Naive thymus-derived CD8-positive, alpha-beta T cell (primary cell): ENCODE data around the gene MADCAM1. TPM values are rescaled to one million over a fixed set of nuclear protein-coding genes. Genes with fewer than 3 reads are reported as not detected.

Experiments used
- ATAC-seq, 2 donors: fragments of 150-1000 bp; cut with Tn5 transposase in 1 of 2; sonication (Bioruptor Pico), chemical (Tn5 transposase) in 1 of 2; 1 replicate in 1 of 2; 2 replicates in 1 of 2; pipeline ENCODE4 v1.10.0; 2021; ENCODE audit warnings: mild to moderate bottlenecking in 2 of 2, moderate library complexity in 2 of 2
- POLR2A ChIA-PET: fragments of 350-600 bp; sonication (Branson Sonifier 250); formaldehyde crosslinking; loops from one replicate; lab custom pipeline; 2021; ENCODE audit warnings: antibody characterized with exemption; lab: Charles Lee
- DNase-seq, 10 donors: peaks; one replicate each; pipeline versions ENCODE4 v3.0.0 to v3.0.0-alpha.2; 2020 to 2022
- H3K27ac Mint-ChIP-seq, 10 donors: one replicate each; pipeline ENCODE4 v1.8.0; 2020 to 2022; ENCODE audit warnings: mild to moderate bottlenecking in 10 of 10, mixed read lengths in 10 of 10, moderate library complexity in 4 of 10, inconsistent platforms in 1 of 10
- H3K27me3 Mint-ChIP-seq, 5 donors: one replicate each; pipeline ENCODE4 v1.8.0; 2021 to 2022; ENCODE audit warnings: mixed read lengths in 5 of 5
- H3K36me3 Mint-ChIP-seq, 3 donors: one replicate each; pipeline ENCODE4 v1.8.0; 2020 to 2022; ENCODE audit warnings: mixed read lengths in 3 of 3, mild to moderate bottlenecking in 2 of 3, inconsistent platforms in 1 of 3
- H3K4me1 Mint-ChIP-seq, 4 donors: one replicate each; pipeline ENCODE4 v1.8.0; 2021 to 2022; ENCODE audit warnings: mixed read lengths in 4 of 4
- H3K4me3 Mint-ChIP-seq, 10 donors: one replicate each; pipeline ENCODE4 v1.8.0; 2020 to 2022; ENCODE audit warnings: mild to moderate bottlenecking in 10 of 10, mixed read lengths in 10 of 10, moderate library complexity in 6 of 10, inconsistent platforms in 1 of 10
- H3K9me3 Mint-ChIP-seq, 9 donors: one replicate each; pipeline ENCODE4 v1.8.0; 2020 to 2022; ENCODE audit warnings: mixed read lengths in 9 of 9, mild to moderate bottlenecking in 3 of 9, inconsistent platforms in 1 of 9, moderate library complexity in 1 of 9
- polyA plus RNA-seq, 3 donors: library from polyadenylated mRNA; unstranded; fragments of 300-500 nt; fragmentation: Illumina TruSeq; gene quantifications; one replicate each; pipeline ENCODE4 v1.2.3, GENCODE V29; 2021
- total RNA-seq, 8 experiments: library from RNA in 2 of 8; stranded (reverse) in 2 of 8; gene quantifications; one replicate each; pipeline ENCODE4 v1.2.3 and lab custom pipeline; 2021 to 2026

MADCAM1 gene
- total and polyA plus RNA-seq, 5 experiments from 2014 or later: 0.17 to 1.2 (median 0.33) TPM

DNA sequence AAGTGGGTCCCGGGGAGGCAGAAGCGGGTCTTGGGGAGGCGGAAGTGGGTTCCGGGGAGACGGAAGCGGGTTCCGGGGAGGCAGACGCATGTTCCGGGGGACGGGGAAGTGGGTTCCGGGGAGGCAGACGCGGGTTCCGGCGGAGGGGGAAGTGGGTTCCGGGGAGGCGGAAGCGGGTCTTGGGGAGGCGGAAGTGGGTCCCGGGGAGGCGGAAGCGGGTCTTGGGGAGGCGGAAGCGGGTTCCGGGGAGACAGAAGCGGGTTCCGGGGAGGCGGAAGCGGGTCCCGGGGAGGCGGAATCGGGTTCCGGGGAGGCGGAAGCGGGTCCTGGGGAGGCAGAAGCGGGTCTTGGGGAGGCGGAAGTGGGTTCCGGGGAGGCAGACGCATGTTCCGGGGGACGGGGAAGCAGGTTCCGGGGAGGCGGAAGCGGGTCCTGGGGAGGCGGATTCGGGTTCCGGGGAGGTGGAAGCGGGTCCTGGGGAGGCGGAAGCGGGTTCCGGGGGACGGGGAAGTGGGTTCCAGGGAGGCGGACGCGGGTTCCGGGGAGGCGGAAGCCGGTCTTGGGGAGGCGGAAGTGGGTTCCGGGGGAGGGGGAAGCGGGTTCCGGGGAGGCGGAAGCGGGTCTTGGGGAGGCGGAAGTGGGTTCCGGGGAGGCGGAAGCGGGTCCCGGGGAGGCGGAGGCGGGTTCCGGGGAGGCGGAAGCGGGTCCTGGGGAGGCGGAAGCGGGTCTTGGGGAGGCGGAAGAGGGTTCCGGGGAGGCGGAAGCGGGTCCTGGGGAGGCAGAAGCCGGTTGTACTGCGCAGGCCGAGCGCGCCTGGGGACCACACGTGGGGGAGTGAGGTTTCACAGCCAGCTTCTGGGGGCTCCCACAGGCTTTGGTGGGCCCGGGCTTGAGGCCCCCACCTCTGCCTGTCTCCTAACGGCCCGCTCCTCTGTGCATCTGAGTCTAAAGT is 37.9 kb upstream of the MADCAM1 start:
- H3K27ac Mint-ChIP-seq: no peak overlapping the region
- POLR2A ChIA-PET: no interaction called here
- H3K4me3 Mint-ChIP-seq: no peak overlapping the region
- peaks cover 0 to 27% (median 9%) of the 10 kb centered on the region in 5 donors for H3K27me3 Mint-ChIP-seq
- H3K4me1 Mint-ChIP-seq: peaks cover 2 to 21% (median 11%) of the 10 kb centered on the region in 4 donors
- peaks cover 0 to 2% (median 0%) of the 10 kb centered on the region in 3 donors for H3K36me3 Mint-ChIP-seq
- no peak for ATAC-seq
- DNase-seq: no peak
- no peaks in the 10 kb centered on the region for H3K9me3 Mint-ChIP-seq

DNA sequence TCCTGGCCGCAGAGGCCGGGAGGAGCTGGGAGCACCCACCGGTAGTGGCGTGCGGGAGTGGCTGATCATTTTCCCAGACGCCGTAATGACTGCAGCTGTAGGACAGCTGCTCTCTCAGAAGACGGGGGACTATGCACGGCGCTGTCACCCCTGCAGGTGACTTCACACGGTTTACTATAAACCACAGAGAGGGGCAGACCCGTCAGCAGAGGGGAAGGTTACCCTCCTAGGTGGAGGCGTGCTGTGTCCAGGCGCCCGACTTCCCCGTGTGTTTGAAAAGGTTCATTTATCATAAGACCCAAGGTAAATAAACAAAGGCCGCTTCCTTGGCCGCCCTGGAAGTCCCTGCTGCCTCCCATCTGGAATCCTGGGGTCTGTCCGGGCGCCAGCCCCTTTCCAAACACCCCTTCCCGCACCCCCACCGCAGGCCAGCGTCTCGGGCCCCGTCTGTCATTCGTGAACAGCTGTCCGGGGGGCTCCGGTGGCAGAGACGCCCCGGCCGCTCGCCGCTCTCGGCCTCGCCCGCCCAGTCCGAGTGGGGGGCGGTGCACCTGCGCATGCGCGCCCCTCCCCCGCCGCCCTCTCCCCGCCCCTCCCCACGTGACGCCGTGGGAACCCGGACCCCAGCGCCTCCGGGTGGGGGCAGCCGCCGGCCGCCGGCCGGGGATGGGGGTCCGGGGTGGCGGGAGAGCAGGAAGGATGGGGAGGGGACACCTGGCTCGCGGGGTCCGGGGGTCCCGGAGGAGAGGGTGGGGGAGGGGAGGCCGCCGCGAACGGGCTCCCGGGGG is 36.4 kb upstream of the MADCAM1 start:
- H3K27me3 Mint-ChIP-seq: peaks cover 0 to 27% (median 9%) of the 10 kb centered on the region in 5 donors
- H3K4me1 Mint-ChIP-seq: peaks cover 2 to 21% (median 11%) of the 10 kb centered on the region in 4 donors
- peaks cover 0 to under 1% (median 0%) of the 10 kb centered on the region in 9 donors for H3K9me3 Mint-ChIP-seq
- DNase-seq (peak in 6 of 10 donors; percentile 8 to 52 (median 21)), ATAC-seq (peak; percentile 77 to 80)
- H3K27ac Mint-ChIP-seq: peak overlapping the region in 7 of 10 donors; percentile 31 to 78 (median 60)
- H3K36me3 Mint-ChIP-seq: peaks cover 0 to 2% (median 0%) of the 10 kb centered on the region in 3 donors
- POLR2A ChIA-PET: no interaction called here
- peak overlapping the region; percentile 66 to 90 (median 78) for H3K4me3 Mint-ChIP-seq

DNA sequence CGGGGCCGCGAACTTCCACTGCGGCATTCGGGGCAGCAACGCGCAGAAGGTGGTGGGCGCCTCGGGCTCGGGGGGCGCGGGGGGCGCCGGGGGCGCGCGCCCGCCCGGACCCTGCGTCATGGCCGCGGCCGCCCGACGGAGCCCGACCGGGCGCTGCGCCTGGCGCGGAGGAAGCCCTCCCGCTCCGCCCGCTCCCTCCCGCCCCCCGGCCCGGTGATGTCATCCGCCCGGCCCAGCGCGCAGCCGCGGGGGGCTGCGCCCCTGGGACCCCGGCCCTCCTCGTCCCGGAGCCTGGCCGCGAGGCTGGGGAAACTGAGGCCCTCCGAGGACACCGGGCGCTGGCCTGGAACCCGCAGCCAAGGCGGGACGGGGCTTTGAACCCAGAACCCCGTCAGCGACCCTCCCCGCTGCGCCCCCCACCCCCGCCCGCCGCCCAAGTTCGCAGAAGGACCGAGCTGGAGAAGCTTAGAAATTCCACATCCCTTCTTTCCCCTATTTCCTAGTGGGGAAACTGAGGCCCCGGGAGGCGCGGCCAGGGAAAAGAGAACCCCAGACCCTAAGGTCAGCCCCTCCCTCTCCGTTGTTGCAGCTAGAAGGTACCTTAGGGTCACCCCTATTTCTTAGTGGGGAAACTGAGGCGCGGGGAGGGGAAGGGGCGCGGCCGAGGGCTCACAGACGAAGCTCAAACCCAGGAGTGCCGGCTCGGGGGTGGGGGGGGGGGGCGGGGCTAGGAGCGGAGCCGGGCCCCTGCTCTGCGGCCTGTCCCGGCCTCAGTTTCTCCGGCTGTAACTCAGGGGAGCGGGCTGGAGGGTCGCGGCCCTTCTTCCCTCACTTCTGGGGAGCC is 35.2 kb upstream of the MADCAM1 start, which contains the start of gene SHC2:
SHC2 (minus strand) TSS at position 157 of the 844 bp plus-strand sequence; CDS start at position 120, 37 bp downstream.
- peaks cover 0 to 27% (median 9%) of the 10 kb centered on the region in 5 donors for H3K27me3 Mint-ChIP-seq
- DNase-seq: peak in 2 of 10 donors; percentile 5 to 27
- ATAC-seq: peak; percentile 43 to 48
- H3K4me1 Mint-ChIP-seq: peaks cover 2 to 21% (median 11%) of the 10 kb centered on the region in 4 donors
- peak within 1 kb of the TSS in 7 of 10 donors; percentile 31 to 78 (median 60) for H3K27ac Mint-ChIP-seq
- peaks cover 0 to 4% (median 0%) of the 10 kb centered on the region in 9 donors for H3K9me3 Mint-ChIP-seq
- peaks cover 0 to 2% (median 0%) of the 10 kb centered on the region in 3 donors for H3K36me3 Mint-ChIP-seq
- peak within 1 kb of the TSS; percentile 71 to 90 (median 80) for H3K4me3 Mint-ChIP-seq
- POLR2A ChIA-PET: interaction anchor here (1.3 kb wide), 1 partner anchor 28 kb away, joined by 3 read pairs; no protein-coding TSS in a partner anchor

DNA sequence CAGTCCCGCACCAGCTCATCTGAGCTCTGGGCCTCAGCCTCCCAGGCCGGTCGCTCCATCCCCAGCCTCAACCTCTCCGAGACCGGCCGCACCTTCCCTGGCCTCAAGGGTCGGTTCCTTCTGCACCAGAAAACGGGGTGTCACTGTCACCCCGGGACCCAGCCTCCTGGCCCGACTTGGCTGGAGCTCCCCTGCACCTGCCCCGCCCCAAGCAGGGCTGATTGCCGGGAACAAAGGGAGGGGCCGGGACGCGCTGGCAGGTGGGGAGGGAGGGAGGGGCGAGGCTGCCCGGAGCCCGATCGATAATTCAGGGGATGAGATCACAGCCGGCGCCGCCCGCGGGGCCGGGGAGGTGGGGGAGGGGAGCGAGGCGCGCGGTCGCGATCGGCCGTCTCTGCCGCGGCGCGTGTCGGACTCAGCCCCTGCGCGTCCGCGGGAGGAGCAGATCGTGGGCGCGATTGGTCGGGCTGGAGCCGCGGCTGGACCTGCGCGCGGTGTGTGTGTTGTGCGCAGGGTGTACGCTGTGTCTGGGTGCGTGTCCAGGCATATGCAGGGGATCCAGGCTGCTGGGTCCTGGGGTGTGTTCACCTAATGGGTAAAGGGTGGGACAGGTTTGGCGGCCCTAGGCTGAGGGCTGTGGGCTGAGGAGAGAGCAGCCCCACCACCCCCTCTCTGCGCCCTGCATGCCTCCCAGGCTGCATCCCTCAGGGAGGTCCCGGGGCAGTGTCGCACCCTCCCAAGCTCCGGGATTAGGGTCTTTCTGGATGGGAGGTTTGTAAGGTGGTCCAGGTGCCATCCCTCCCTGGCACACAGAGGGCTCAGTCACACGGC is 34.4 kb upstream of the MADCAM1 start:
- H3K4me3 Mint-ChIP-seq: peak overlapping the region; percentile 58 to 82 (median 73)
- peak; percentile 23 to 26 for ATAC-seq
- POLR2A ChIA-PET: interaction anchor here (1.3 kb wide), 1 partner anchor 27 kb away, joined by 3 read pairs; no protein-coding TSS in a partner anchor
- peak overlapping the region in 1 of 10 donors; percentile 29 for H3K27ac Mint-ChIP-seq
- peaks cover 0 to 4% (median 0%) of the 10 kb centered on the region in 9 donors for H3K9me3 Mint-ChIP-seq
- peaks cover 0 to 2% (median 0%) of the 10 kb centered on the region in 3 donors for H3K36me3 Mint-ChIP-seq
- DNase-seq: no peak
- H3K27me3 Mint-ChIP-seq: peaks cover 0 to 23% (median 9%) of the 10 kb centered on the region in 5 donors
- H3K4me1 Mint-ChIP-seq: peaks cover 2 to 17% (median 7%) of the 10 kb centered on the region in 4 donors

DNA sequence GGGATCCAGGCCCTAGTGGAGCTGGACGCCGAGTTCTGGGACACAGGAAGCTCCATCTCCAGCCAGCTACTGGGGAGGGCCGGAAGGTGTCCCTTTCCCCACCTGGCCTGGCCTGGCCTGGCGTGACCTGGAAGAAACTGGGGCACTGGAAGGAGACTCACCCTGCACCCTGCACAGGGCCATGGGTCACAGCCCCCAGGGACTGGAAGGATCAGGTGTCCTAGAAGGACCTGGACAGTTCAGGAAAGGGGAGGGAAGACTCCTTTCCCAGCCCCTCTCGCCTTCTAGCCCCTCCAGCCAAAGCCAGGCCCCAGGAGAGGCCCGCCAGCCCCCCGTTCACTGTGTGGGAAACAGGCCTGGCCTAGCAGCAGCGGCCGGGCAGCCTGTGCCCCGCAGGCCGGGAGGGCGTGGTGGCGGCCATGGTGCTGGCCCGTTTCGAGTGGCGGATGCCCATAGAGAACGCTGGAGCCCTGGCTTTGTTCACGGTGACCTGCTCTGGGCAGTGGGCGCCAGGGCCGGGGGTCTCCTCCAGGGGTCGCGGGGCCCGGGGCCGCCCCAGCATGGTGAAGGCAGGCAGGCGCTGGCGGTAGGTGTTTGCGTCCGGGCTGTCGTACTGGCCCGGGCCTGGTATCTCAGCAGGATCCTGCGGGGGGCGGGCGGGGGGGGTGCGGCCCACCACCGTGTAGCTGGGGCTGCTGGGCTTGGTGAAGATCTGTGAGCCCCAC is 32.6 kb upstream of the MADCAM1 start:
- POLR2A ChIA-PET: no interaction called here
- Mint-ChIP-seq H3K27ac (no peak overlapping the region), H3K36me3 (peaks cover 0 to 2% (median 0%) of the 10 kb centered on the region in 3 donors), H3K4me1 (peaks cover 0 to 11% (median 5%) of the 10 kb centered on the region in 4 donors), H3K27me3 (peaks cover 0 to 23% (median 9%) of the 10 kb centered on the region in 5 donors), H3K9me3 (peaks cover 0 to 4% (median 0%) of the 10 kb centered on the region in 9 donors), H3K4me3 (peak overlapping the region in 2 of 10 donors; percentile 22 to 51)
- no peak for DNase-seq
- ATAC-seq: no peak

DNA sequence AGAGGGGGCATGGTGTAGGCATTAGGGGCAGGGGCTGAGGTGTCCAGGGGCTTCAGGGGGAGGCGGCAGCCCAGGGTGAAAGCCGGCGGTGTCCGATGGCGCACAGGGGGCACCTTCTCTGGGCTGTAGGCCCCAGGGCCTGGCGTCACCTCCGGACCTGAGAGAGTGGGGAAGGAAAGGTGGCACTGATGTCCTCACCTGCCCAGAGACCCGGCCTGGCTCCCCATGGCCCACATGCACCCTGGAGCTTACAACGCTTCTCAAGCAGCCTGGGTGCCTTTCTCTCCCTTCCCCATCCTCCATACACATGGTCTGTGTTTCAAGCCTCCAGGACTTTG is 32.1 kb upstream of the MADCAM1 start:
- peaks cover 0 to 23% (median 9%) of the 10 kb centered on the region in 5 donors for H3K27me3 Mint-ChIP-seq

DNA sequence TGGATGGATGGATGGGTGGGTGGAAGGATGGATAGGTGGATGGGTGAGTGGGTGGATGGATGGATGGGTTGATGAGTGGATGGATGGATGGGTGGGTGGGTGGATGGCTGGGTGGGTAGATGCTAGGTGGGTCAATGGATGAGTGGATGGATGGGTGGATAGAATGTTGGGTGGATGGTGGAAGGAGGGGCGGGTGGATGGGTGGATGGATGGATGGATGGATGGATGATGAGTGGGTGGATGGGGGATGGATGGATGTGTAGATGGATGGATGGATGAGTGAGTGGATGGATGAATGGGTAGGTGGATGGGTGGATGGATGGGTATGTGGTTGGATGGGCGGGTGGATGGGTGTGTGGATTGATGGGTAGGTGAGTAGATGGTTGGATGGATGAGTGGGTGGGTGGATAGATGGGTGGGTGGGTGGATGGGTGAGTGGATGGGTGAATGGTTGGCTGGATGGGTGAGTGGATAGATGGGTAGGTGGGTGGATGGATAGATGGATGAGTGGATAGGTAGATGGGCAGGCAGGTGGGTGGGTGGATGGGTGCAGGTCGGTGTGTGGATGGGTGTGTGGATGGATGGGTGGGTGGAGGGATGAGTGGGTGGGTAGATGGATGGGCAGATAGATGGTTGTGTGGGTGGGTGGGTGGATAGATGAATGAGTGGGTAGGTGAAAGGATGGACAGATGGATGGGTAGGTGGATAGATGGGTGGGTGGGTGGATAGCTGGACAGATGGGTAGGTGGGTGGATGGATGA is 31.1 kb upstream of the MADCAM1 start:
- DNase-seq: no peak
- Mint-ChIP-seq H3K36me3 (peaks cover 0 to 2% (median 0%) of the 10 kb centered on the region in 3 donors), H3K27me3 (peaks cover 0 to 16% (median 4%) of the 10 kb centered on the region in 5 donors), H3K27ac (no peak overlapping the region), H3K4me3 (no peak overlapping the region), H3K9me3 (peaks cover 0 to 4% (median 0%) of the 10 kb centered on the region in 9 donors), H3K4me1 (peaks cover 0 to 6% (median 2%) of the 10 kb centered on the region in 4 donors)
- ATAC-seq: no peak
- POLR2A ChIA-PET: no interaction called here

More for the DNA sequence above, 32.1 kb upstream of the MADCAM1 start:
- ATAC-seq (no peak), DNase-seq (no peak)
- peaks cover 0 to 11% (median 5%) of the 10 kb centered on the region in 4 donors for H3K4me1 Mint-ChIP-seq
- H3K9me3 Mint-ChIP-seq: peaks cover 0 to 4% (median 0%) of the 10 kb centered on the region in 9 donors
- H3K4me3 Mint-ChIP-seq: peak overlapping the region in 1 of 10 donors; percentile 51
- POLR2A ChIA-PET: no interaction called here
- H3K36me3 Mint-ChIP-seq: peaks cover 0 to 2% (median 0%) of the 10 kb centered on the region in 3 donors
- no peak overlapping the region for H3K27ac Mint-ChIP-seq

DNA sequence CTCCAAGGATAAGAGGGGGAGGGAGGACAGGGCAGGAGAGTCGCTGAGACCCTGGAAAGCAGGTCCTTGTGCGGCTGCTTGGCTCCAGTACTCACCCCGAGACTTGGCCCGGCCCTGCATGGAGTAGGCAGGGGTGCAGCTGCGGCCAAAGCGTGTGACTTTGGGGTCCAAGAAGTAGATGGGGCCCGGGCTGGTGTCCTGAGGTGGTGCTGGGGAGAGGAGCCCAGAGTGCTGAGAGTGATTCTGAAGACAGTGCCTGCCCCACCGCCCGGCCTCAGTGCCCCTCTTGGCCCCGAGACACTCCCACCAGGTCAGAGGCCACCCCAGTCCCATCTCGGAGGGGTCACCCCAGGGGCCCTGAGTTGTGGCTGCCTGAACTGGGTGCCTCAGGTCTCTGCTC is 28.7 kb upstream of the MADCAM1 start:
- peaks cover 0 to 4% (median 0%) of the 10 kb centered on the region in 9 donors for H3K9me3 Mint-ChIP-seq
- POLR2A ChIA-PET: no interaction called here
- ATAC-seq (no peak), DNase-seq (no peak)
- H3K36me3 Mint-ChIP-seq: no peaks in the 10 kb centered on the region
- H3K27me3 Mint-ChIP-seq: peaks cover 0 to 11% (median 4%) of the 10 kb centered on the region in 5 donors
- H3K4me1 Mint-ChIP-seq: no peaks in the 10 kb centered on the region
- no peak overlapping the region for H3K4me3 Mint-ChIP-seq
- H3K27ac Mint-ChIP-seq: no peak overlapping the region

DNA sequence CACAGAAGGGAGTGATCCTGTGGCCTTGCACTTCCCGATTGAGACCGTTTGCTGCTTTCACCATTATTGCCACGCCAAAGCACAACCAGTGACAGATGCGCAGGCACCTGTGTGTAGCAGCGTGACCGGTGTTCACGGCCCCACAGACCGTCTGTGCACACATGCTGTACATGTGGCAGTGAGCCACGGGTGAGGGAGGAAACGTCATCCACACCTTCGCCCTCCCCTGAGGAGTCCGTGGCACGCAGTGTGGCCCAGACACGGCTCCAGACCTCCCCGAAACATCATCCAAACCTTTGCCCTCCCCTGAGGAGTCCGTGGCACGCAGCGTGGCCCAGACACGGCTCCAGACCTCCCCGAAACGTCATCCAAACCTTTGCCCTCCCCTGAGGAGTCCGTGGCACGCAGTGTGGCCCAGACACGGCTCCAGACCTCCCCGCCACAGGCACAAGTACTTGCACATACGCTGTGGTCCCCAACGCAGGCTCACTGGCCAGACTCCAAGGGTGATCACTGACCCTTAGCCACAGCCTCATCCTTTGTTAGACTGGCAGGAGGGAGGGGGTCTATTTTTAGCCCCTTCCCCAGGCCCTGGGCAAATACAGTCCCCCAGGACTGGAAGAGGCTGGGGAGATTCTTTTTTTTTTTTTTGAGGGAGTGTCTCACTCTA is 27.6 kb upstream of the MADCAM1 start:
- DNase-seq: no peak
- H3K4me3 Mint-ChIP-seq: no peak overlapping the region

More for the DNA sequence above, 27.6 kb upstream of the MADCAM1 start:
- Mint-ChIP-seq H3K4me1 (no peaks in the 10 kb centered on the region), H3K36me3 (no peaks in the 10 kb centered on the region), H3K27ac (no peak overlapping the region), H3K9me3 (peaks cover 0 to 4% (median 0%) of the 10 kb centered on the region in 9 donors), H3K27me3 (peaks cover 0 to 8% (median 0%) of the 10 kb centered on the region in 5 donors)
- no peak for ATAC-seq
- POLR2A ChIA-PET: no interaction called here
